Liver (tissue), 3 donors: ENCODE results near the gene C19orf67.

Experiments
- EGR1 ChIP-seq, 2 donors: IDR thresholded peaks; 2 replicates each; pipeline ENCODE4 v1.6.1; 2016 to 2018; ENCODE audit warnings: antibody characterized with exemption in 2 of 2, low read depth in 2 of 2
- FOXA1 ChIP-seq: IDR thresholded peaks from 2 replicates; pipeline ENCODE4 v1.6.1; 2016; ENCODE audit warnings: antibody characterized with exemption
- GABPA ChIP-seq, 2 donors: IDR thresholded peaks in 1 of 2; conservative IDR thresholded peaks in 1 of 2; 2 replicates each; pipeline ENCODE4 v1.6.1; 2016; ENCODE audit warnings: antibody characterized with exemption in 2 of 2, mild to moderate bottlenecking in 1 of 2, moderate library complexity in 1 of 2
- HNF4G ChIP-seq: IDR thresholded peaks from 2 replicates; pipeline ENCODE4 v1.6.1; 2016; ENCODE audit warnings: antibody characterized with exemption
- JUND ChIP-seq, 2 donors: IDR thresholded peaks; 2 replicates each; pipeline ENCODE4 v1.6.1; 2016; ENCODE audit warnings: antibody characterized with exemption in 2 of 2
- RAD21 ChIP-seq, 2 donors: IDR thresholded peaks; 2 replicates each; pipeline ENCODE4 v1.6.1; 2016; ENCODE audit warnings: antibody characterized with exemption in 2 of 2, mild to moderate bottlenecking in 2 of 2
- SP1 ChIP-seq: IDR thresholded peaks from 2 replicates; pipeline ENCODE4 v1.6.1; 2018; ENCODE audit warnings: antibody characterized with exemption, mild to moderate bottlenecking
- TAF1 ChIP-seq: conservative IDR thresholded peaks from 2 replicates; pipeline ENCODE4 v1.6.1; 2016; ENCODE audit warnings: antibody characterized with exemption, mild to moderate bottlenecking
- YY1 ChIP-seq: IDR thresholded peaks from 2 replicates; pipeline ENCODE4 v1.6.1; 2016; ENCODE audit warnings: antibody characterized with exemption, mild to moderate bottlenecking
- TF ChIP-seq, protein P1 (sequence below): fragments of 150-350 bp; IDR thresholded peaks from 2 replicates; pipeline ENCODE4 v1.5.1; 2017; ENCODE audit warnings: improper control_type of control experiment, low read depth, low read length; ENCODE audit not compliant: missing input control
- TF ChIP-seq, protein P2 (sequence below): IDR thresholded peaks from 2 replicates; pipeline ENCODE4 v1.6.1; 2016; ENCODE audit warnings: antibody characterized with exemption
- TF ChIP-seq, protein P3 (sequence below): IDR thresholded peaks from 2 replicates; pipeline ENCODE4 v1.6.1; 2016; ENCODE audit warnings: antibody characterized with exemption
- TF ChIP-seq, protein P4 (sequence below): IDR thresholded peaks from 2 replicates; pipeline ENCODE4 v1.6.1; 2016; ENCODE audit warnings: antibody characterized with exemption, mild to moderate bottlenecking
- donor health status: healthy.
- donor health status: healthy.

DNA sequence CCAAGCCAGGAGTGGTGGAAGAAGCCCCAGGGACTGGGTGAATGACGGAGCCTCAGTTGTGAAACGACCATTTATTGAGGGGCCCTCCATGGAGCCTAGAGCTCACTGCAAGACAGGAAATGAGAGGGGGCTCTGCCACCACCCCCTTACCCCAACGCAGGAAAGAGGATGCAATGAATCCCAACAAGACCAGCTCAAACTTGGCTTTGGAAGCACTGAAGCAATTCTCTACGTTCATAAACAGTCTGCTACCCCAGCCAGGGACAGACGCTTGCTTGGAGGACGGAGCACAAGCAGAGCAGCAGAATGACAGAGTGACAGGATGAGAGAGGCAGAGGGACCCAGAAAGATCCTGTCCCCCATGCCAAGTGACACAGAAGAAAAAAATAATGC is 30.9 kb upstream of the C19orf67 start:
- TF ChIP-seq, protein P1, sequence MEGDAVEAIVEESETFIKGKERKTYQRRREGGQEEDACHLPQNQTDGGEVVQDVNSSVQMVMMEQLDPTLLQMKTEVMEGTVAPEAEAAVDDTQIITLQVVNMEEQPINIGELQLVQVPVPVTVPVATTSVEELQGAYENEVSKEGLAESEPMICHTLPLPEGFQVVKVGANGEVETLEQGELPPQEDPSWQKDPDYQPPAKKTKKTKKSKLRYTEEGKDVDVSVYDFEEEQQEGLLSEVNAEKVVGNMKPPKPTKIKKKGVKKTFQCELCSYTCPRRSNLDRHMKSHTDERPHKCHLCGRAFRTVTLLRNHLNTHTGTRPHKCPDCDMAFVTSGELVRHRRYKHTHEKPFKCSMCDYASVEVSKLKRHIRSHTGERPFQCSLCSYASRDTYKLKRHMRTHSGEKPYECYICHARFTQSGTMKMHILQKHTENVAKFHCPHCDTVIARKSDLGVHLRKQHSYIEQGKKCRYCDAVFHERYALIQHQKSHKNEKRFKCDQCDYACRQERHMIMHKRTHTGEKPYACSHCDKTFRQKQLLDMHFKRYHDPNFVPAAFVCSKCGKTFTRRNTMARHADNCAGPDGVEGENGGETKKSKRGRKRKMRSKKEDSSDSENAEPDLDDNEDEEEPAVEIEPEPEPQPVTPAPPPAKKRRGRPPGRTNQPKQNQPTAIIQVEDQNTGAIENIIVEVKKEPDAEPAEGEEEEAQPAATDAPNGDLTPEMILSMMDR: no peak
- TF ChIP-seq SP1 (no peak), GABPA (IDR thresholded peaks at IDR 0.05 in 1 of 2, conservative IDR thresholded peaks at IDR 0.05 in 1 of 2) (no peak), RAD21 (IDR thresholded peaks at IDR 0.05) (no peak), EGR1 (IDR thresholded peaks at IDR 0.05; ENCODE audit: low read depth in 2 of 2) (no peak), TAF1 (no peak), JUND (IDR thresholded peaks at IDR 0.05) (no peak), YY1 (no peak), HNF4G (no peak), FOXA1 (no peak)
- TF ChIP-seq, protein P2, sequence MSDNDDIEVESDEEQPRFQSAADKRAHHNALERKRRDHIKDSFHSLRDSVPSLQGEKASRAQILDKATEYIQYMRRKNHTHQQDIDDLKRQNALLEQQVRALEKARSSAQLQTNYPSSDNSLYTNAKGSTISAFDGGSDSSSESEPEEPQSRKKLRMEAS: no peak
- TF ChIP-seq, protein P3, sequence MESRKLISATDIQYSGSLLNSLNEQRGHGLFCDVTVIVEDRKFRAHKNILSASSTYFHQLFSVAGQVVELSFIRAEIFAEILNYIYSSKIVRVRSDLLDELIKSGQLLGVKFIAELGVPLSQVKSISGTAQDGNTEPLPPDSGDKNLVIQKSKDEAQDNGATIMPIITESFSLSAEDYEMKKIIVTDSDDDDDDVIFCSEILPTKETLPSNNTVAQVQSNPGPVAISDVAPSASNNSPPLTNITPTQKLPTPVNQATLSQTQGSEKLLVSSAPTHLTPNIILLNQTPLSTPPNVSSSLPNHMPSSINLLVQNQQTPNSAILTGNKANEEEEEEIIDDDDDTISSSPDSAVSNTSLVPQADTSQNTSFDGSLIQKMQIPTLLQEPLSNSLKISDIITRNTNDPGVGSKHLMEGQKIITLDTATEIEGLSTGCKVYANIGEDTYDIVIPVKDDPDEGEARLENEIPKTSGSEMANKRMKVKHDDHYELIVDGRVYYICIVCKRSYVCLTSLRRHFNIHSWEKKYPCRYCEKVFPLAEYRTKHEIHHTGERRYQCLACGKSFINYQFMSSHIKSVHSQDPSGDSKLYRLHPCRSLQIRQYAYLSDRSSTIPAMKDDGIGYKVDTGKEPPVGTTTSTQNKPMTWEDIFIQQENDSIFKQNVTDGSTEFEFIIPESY: no peak
- TF ChIP-seq, protein P4, sequence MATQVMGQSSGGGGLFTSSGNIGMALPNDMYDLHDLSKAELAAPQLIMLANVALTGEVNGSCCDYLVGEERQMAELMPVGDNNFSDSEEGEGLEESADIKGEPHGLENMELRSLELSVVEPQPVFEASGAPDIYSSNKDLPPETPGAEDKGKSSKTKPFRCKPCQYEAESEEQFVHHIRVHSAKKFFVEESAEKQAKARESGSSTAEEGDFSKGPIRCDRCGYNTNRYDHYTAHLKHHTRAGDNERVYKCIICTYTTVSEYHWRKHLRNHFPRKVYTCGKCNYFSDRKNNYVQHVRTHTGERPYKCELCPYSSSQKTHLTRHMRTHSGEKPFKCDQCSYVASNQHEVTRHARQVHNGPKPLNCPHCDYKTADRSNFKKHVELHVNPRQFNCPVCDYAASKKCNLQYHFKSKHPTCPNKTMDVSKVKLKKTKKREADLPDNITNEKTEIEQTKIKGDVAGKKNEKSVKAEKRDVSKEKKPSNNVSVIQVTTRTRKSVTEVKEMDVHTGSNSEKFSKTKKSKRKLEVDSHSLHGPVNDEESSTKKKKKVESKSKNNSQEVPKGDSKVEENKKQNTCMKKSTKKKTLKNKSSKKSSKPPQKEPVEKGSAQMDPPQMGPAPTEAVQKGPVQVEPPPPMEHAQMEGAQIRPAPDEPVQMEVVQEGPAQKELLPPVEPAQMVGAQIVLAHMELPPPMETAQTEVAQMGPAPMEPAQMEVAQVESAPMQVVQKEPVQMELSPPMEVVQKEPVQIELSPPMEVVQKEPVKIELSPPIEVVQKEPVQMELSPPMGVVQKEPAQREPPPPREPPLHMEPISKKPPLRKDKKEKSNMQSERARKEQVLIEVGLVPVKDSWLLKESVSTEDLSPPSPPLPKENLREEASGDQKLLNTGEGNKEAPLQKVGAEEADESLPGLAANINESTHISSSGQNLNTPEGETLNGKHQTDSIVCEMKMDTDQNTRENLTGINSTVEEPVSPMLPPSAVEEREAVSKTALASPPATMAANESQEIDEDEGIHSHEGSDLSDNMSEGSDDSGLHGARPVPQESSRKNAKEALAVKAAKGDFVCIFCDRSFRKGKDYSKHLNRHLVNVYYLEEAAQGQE: no peak
